Astrocyte (in vitro differentiated cells and primary cell): ENCODE measurements around the gene TOP1.

ENCODE experiments used
- CTCF ChIP-seq: IDR thresholded peaks from 2 replicates; pipeline ENCODE4 v1.5.1; 2011; ENCODE audit warnings: low read depth, mild to moderate bottlenecking, inconsistent platforms, low read length, moderate library complexity; ENCODE audit not compliant: insufficient read depth
- EZH2 ChIP-seq: IDR thresholded peaks from 2 replicates; pipeline ENCODE4 v1.6.1; 2012; ENCODE audit warnings: mild to moderate bottlenecking, low read length, inconsistent platforms; ENCODE audit not compliant: insufficient read depth

DNA sequence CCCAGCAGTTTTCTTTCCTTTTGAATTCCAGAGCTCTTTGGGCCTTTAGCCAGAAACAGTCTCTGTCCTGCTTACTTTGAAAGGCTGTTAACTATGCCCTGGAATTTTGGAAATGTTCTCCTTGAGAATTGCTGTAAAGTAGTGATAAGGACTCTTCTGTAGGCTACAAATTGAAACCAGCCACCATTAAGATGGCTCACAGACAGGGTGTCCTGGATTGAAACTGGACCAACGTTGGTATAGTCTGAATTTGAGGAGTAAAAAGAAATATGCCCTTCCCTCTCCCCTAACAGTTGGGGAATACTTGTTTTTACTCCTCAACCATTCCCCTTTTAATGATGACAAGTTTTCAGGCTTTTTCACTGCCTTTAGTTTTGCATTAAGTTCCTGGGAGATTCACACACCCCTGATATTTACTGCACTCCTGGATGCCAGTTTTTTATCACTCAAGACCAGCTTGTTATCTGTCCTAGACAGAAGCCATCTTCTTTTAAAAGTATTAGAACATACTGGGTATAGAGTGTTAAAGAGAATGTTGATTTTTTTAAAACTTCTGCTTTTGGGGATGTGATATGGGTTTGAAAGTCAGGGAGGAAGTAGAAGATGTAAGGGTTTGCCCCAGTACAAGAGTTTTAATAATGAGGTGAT, 21.9 kb downstream of the TOP1 start:
- no peak for TF ChIP-seq CTCF
- no peak for TF ChIP-seq EZH2
